Vagina (tissue), 2 donors: ENCODE data around the gene TOX3.

Experiments used
- POLR2A ChIP-seq, 2 donors: fragments of 450-650 bp; IDR thresholded peaks; one replicate each; pipeline ENCODE4 v1.6.1; 2017; ENCODE audit warnings: antibody characterized with exemption in 2 of 2, mild to moderate bottlenecking in 2 of 2, moderate library complexity in 2 of 2
- TF ChIP-seq, protein P1 (sequence below), 3 experiments: fragments of 450-650 bp in 2 of 3; fragments of 200-600 bp in 1 of 3; sonication (generic) in 1 of 3; IDR thresholded peaks; one replicate each; pipeline ENCODE4 v1.5.1; 2017 to 2019; ENCODE audit warnings: antibody characterized with exemption in 3 of 3, mild to moderate bottlenecking in 2 of 3, moderate library complexity in 2 of 3

- TF ChIP-seq, protein P1, sequence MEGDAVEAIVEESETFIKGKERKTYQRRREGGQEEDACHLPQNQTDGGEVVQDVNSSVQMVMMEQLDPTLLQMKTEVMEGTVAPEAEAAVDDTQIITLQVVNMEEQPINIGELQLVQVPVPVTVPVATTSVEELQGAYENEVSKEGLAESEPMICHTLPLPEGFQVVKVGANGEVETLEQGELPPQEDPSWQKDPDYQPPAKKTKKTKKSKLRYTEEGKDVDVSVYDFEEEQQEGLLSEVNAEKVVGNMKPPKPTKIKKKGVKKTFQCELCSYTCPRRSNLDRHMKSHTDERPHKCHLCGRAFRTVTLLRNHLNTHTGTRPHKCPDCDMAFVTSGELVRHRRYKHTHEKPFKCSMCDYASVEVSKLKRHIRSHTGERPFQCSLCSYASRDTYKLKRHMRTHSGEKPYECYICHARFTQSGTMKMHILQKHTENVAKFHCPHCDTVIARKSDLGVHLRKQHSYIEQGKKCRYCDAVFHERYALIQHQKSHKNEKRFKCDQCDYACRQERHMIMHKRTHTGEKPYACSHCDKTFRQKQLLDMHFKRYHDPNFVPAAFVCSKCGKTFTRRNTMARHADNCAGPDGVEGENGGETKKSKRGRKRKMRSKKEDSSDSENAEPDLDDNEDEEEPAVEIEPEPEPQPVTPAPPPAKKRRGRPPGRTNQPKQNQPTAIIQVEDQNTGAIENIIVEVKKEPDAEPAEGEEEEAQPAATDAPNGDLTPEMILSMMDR (IDR thresholded peaks at IDR 0.05) = no peak
- no peak for TF ChIP-seq POLR2A (IDR thresholded peaks at IDR 0.05)
Measured at GRCh38 chr16:52535076-52535475, 11.9 kb downstream of the TOX3 start.
